ENCODE results near the gene ZCCHC9.

The ZCCHC9 gene

DNA sequence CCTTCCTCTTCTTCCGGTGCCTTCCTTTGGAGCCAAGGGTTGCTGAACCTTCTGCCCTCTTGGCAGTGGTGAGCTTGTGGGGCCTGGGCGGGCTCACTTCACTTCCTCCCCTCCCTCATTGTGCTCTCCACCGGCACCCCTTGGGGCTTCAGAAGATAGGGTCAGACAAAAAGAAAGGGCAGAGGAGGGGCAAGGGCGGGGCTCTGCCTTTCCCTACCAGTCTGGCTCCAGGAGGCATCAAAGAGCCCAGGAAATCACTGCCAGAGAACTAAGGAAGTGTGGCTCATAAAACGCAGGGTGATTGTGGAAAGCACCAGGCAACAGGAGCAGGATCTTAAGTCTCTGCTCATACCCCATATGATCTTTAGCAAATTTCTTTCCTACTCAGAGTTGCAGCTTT, 57.7 kb downstream of the ZCCHC9 start:
- Histone ChIP-seq H3K9ac (ENCODE audit: low read length) (no peak overlapping the region), H3K36me3 (ENCODE audit: control insufficient read depth, insufficient read depth, low read length, severe bottlenecking) (no peaks in the 10 kb centered on the region), H3K27me3 (replicated peaks; ENCODE audit: control insufficient read depth, insufficient read depth, low read length) (no peaks in the 10 kb centered on the region), H3K9me3 (ENCODE audit: control insufficient read depth, low read length) (no peaks in the 10 kb centered on the region), H3K4me1 (ENCODE audit: control insufficient read depth, insufficient read depth, low read length) (no peaks in the 10 kb centered on the region), H3K4me3 (ENCODE audit: low read length) (no peak overlapping the region)
- no peak for DNase-seq (ENCODE audit: low read depth)

DNA sequence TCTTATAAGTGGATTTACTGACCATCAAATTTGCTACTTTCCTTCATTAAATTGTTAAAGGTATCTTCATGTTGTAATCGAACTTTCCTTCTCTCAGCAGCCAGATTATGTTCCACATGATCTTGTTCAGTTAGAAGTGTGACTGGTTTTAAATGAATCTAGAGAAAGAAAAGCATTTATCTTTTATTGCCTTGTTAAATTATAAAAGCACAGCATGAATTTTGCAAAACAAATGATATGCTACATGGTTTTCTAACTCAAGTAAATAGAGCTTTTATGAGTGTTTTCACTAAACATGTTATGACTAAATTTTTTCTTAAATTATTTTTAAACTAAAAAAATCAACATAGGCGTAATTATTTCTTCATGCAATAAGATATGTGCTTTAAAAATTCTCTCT, 58.5 kb downstream of the ZCCHC9 start:
- no peak overlapping the region for H3K9ac ChIP-seq (ENCODE audit: low read length)
- no peaks in the 10 kb centered on the region for H3K9me3 ChIP-seq (ENCODE audit: control insufficient read depth, low read length)
- no peak for DNase-seq (ENCODE audit: low read depth)
- H3K27me3 ChIP-seq (replicated peaks; ENCODE audit: control insufficient read depth, insufficient read depth, low read length), result no peaks in the 10 kb centered on the region
- H3K4me1 ChIP-seq (ENCODE audit: control insufficient read depth, insufficient read depth, low read length), result peaks cover 7% of the 10 kb centered on the region
- no peak overlapping the region for H3K4me3 ChIP-seq (ENCODE audit: low read length)
- H3K36me3 ChIP-seq (ENCODE audit: control insufficient read depth, insufficient read depth, low read length, severe bottlenecking), result no peaks in the 10 kb centered on the region

DNA sequence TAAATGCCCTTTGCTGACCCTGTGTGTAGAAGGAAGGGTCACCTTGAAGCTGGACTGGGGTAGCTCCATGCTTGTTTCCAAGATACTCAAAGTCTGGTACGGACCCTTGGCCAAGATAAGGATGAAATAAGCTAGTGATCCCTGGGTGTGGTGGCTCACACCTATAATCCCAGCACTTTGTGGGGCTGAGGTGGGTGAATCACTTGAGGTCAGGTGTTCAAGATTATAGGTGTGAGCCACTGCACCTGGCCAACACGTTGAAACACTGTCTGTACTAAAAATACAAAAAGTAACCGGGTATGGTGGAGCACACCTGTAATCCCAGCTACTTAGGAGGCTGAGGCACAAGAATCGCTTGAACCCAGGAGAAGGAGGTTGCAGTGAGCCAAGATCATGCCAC, 59.3 kb downstream of the ZCCHC9 start:
- no peaks in the 10 kb centered on the region for H3K36me3 ChIP-seq (ENCODE audit: control insufficient read depth, insufficient read depth, low read length, severe bottlenecking)
- no peaks in the 10 kb centered on the region for H3K9me3 ChIP-seq (ENCODE audit: control insufficient read depth, low read length)
- H3K4me3 ChIP-seq (ENCODE audit: low read length), result no peak overlapping the region
- H3K9ac ChIP-seq (ENCODE audit: low read length), result no peak overlapping the region
- peaks cover 10% of the 10 kb centered on the region for H3K4me1 ChIP-seq (ENCODE audit: control insufficient read depth, insufficient read depth, low read length)
- no peaks in the 10 kb centered on the region for H3K27me3 ChIP-seq (replicated peaks; ENCODE audit: control insufficient read depth, insufficient read depth, low read length)
- DNase-seq (ENCODE audit: low read depth), result no peak

DNA sequence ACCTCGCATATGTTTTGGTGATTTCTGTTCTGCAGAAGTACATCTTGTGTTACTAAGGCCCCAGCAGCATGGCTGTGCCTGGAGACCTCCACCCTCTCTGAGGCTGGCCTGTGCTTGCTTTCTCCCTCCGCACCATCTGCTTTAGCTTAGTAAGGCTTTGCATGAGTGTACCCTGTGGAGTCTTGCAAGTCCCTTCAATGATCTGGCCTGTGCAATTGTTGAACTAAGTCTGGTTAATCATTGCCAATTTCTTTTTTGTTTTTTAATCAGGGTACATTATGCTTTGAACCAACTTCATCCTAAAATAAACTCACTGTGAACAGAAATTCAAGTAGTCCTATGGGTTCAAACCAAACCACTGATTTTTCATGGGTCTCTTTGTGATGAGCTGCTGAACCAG, 60.2 kb downstream of the ZCCHC9 start:
- no peak overlapping the region for H3K9ac ChIP-seq (ENCODE audit: low read length)
- DNase-seq (ENCODE audit: low read depth), result no peak
- no peak overlapping the region for H3K4me3 ChIP-seq (ENCODE audit: low read length)
- peaks cover 3% of the 10 kb centered on the region for H3K9me3 ChIP-seq (ENCODE audit: control insufficient read depth, low read length)
- no peaks in the 10 kb centered on the region for H3K36me3 ChIP-seq (ENCODE audit: control insufficient read depth, insufficient read depth, low read length, severe bottlenecking)
- peaks cover 10% of the 10 kb centered on the region for H3K4me1 ChIP-seq (ENCODE audit: control insufficient read depth, insufficient read depth, low read length)
- H3K27me3 ChIP-seq (replicated peaks; ENCODE audit: control insufficient read depth, insufficient read depth, low read length), result no peaks in the 10 kb centered on the region
